OCI-LY3 (cell line): ENCODE results near the gene RBM17.
"Not testable (repeated sequence)": the region's sequence is repeated elsewhere in the genome, so short reads cannot be mapped to it uniquely, and the experiment has no call there.

Experiments used
- H2AFZ ChIP-seq: fragments of 200-600, 300-600 bp; shearing (Covaris generic); 2 replicates; pipeline ENCODE4 v1.6.0; 2014; ENCODE audit warnings: antibody characterized with exemption, low read depth, low read length
- H3K27ac ChIP-seq: fragments of 200-600, 300-600 bp; sonication (generic); 2 replicates; pipeline ENCODE4 v1.5.1; 2014; ENCODE audit warnings: mild to moderate bottlenecking, low read length, moderate library complexity, mixed read lengths
- H3K27me3 ChIP-seq: fragments of 200-600, 300-600 bp; sonication (generic); 2 replicates; pipeline ENCODE4 v1.6.1; 2014; ENCODE audit warnings: low read depth, low read length, mixed read lengths
- H3K36me3 ChIP-seq: fragments of 200-600, 300-600 bp; sonication (generic); replicated peaks from 2 replicates; pipeline ENCODE3; 2014; ENCODE audit warnings: low read depth, low read length, mixed read lengths
- H3K4me1 ChIP-seq: fragments of 300-600, 200-600 bp; sonication (generic); 2 replicates; pipeline ENCODE4 v1.6.1; 2014; ENCODE audit warnings: low read length, mixed read lengths
- H3K4me2 ChIP-seq: fragments of 200-600, 300-600 bp; sonication (generic); 2 replicates; pipeline ENCODE4 v1.6.1; 2014; ENCODE audit warnings: low read length, mixed read lengths
- H3K4me3 ChIP-seq: fragments of 300-600, 200-600 bp; sonication (generic); 2 replicates; pipeline ENCODE4 v1.5.1; 2014; ENCODE audit warnings: antibody characterized with exemption, mild to moderate bottlenecking, low read length, moderate library complexity
- H3K79me2 ChIP-seq: fragments of 300-600, 200-600 bp; shearing (Covaris generic); 2 replicates; pipeline ENCODE4 v1.6.1; 2014; ENCODE audit warnings: mild to moderate bottlenecking, low read length, mixed read lengths
- H3K9ac ChIP-seq: fragments of 300-600, 200-600 bp; shearing (Covaris generic); 2 replicates; pipeline ENCODE4 v1.6.0; 2014; ENCODE audit warnings: mild to moderate bottlenecking, low read length, moderate library complexity
- H3K9me3 ChIP-seq: fragments of 200-600, 300-600 bp; shearing (Covaris generic); 2 replicates; pipeline ENCODE4 v1.6.1; 2014; ENCODE audit warnings: low read length, mixed read lengths; ENCODE audit not compliant: insufficient read depth
- H4K20me1 ChIP-seq: fragments of 200-600, 300-600 bp; sonication (generic); 2 replicates; pipeline ENCODE4 v1.6.1; 2016; ENCODE audit warnings: low read length, mixed read lengths; ENCODE audit not compliant: insufficient read depth
- EZH2phosphoT487 ChIP-seq: fragments of 200-600 bp; shearing (Covaris generic); IDR thresholded peaks from 2 replicates; pipeline ENCODE4 v1.6.1; 2018; ENCODE audit warnings: antibody characterized with exemption, mixed run types, low read depth
- TF ChIP-seq, protein P1 (sequence below): fragments of 200-600, 300-600 bp; sonication (generic); IDR thresholded peaks from 2 replicates; pipeline ENCODE4 v1.5.1; 2014; ENCODE audit warnings: antibody characterized with exemption, low read length, low read depth

RBM17 gene

DNA sequence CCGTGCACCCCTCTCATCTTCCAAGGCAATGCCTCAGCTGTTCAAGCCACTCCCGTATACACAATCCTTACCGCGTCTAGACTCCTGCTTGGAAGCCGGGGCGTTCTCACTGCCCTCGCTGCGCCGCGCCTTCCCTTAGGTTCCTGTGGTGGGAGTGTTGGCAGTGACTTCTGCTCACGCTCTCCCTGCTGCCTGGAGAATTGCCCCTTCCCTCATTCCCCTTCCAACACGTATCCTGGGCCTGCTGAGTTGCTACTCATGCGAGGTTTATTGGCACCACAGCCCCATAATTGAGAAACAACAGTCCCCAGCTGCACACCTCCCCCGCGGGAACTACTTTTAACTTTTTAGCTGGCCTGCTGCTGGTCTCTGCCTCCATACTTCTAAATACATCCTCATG, 31.9 kb downstream of the RBM17 start:
- Histone ChIP-seq H2AFZ (no peak overlapping the region), H3K36me3 (peaks cover 3% of the 10 kb centered on the region), H3K9ac (no peak overlapping the region), H3K79me2 (no peaks in the 10 kb centered on the region), H3K9me3 (no peaks in the 10 kb centered on the region), H4K20me1 (no peaks in the 10 kb centered on the region), H3K4me3 (no peak overlapping the region), H3K4me2 (no peak overlapping the region), H3K4me1 (peaks cover 15% of the 10 kb centered on the region), H3K27ac (no peak overlapping the region), H3K27me3 (no peaks in the 10 kb centered on the region)
- TF ChIP-seq EZH2phosphoT487, result no peak
- TF ChIP-seq, protein P1, sequence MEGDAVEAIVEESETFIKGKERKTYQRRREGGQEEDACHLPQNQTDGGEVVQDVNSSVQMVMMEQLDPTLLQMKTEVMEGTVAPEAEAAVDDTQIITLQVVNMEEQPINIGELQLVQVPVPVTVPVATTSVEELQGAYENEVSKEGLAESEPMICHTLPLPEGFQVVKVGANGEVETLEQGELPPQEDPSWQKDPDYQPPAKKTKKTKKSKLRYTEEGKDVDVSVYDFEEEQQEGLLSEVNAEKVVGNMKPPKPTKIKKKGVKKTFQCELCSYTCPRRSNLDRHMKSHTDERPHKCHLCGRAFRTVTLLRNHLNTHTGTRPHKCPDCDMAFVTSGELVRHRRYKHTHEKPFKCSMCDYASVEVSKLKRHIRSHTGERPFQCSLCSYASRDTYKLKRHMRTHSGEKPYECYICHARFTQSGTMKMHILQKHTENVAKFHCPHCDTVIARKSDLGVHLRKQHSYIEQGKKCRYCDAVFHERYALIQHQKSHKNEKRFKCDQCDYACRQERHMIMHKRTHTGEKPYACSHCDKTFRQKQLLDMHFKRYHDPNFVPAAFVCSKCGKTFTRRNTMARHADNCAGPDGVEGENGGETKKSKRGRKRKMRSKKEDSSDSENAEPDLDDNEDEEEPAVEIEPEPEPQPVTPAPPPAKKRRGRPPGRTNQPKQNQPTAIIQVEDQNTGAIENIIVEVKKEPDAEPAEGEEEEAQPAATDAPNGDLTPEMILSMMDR, result no peak

DNA sequence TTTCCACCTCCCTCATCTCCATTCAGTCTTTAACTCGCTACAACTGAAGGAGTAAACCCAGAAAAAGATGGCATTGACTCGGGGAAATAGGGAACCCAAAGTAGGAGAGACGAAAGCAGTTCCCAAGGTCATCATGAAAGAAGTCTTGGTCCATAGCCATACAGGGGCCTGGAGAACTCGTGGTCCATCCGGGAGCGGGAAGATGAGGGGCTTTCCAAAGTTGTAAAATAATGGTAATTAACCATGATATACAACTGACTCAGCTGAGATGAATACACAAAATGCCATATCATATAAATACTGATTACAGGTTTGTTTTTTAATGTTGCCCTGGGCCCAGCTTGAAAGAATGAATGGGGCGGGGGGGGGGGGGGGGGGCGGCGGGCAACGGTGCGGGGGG, 32.3 kb downstream of the RBM17 start:
- H3K27ac ChIP-seq, result no peak overlapping the region
- no peaks in the 10 kb centered on the region for H3K79me2 ChIP-seq
- no peak for TF ChIP-seq EZH2phosphoT487
- TF ChIP-seq, protein P1, result no peak
- no peak overlapping the region for H3K4me2 ChIP-seq
- H3K27me3 ChIP-seq, result no peaks in the 10 kb centered on the region
- H3K9me3 ChIP-seq, result no peaks in the 10 kb centered on the region
- no peak overlapping the region for H3K4me3 ChIP-seq
- H3K36me3 ChIP-seq, result peaks cover 3% of the 10 kb centered on the region
- H3K9ac ChIP-seq, result no peak overlapping the region
- no peak overlapping the region for H2AFZ ChIP-seq
- H4K20me1 ChIP-seq, result no peaks in the 10 kb centered on the region
- H3K4me1 ChIP-seq, result peaks cover 19% of the 10 kb centered on the region

GRCh38 chr10:6123532-6123931, 34.7 kb downstream of the RBM17 start:
- H3K4me2 ChIP-seq, result peak overlapping the region; percentile 9; the same call in 1 of the 2 replicates
- no peaks in the 10 kb centered on the region for H3K79me2 ChIP-seq
- no peak overlapping the region for H2AFZ ChIP-seq
- H3K4me1 ChIP-seq, result peaks cover 24% of the 10 kb centered on the region
- no peaks in the 10 kb centered on the region for H3K9me3 ChIP-seq
- H3K4me3 ChIP-seq, result no peak overlapping the region
- no peaks in the 10 kb centered on the region for H4K20me1 ChIP-seq
- no peak for TF ChIP-seq EZH2phosphoT487
- TF ChIP-seq, protein P1, result no peak
- no peaks in the 10 kb centered on the region for H3K36me3 ChIP-seq
- H3K27me3 ChIP-seq, result no peaks in the 10 kb centered on the region
- H3K27ac ChIP-seq, result no peak overlapping the region
- no peak overlapping the region for H3K9ac ChIP-seq

GRCh38 chr10:6124666-6125065, 35.8 kb downstream of the RBM17 start:
- Histone ChIP-seq H3K27me3 (no peaks in the 10 kb centered on the region; the same call in 1 of the 2 replicates), H3K4me2 (no peak overlapping the region), H3K79me2 (no peaks in the 10 kb centered on the region), H3K36me3 (no peaks in the 10 kb centered on the region), H3K9me3 (no peaks in the 10 kb centered on the region), H4K20me1 (no peaks in the 10 kb centered on the region), H2AFZ (no peak overlapping the region), H3K4me1 (peaks cover 20% of the 10 kb centered on the region), H3K4me3 (no peak overlapping the region), H3K9ac (no peak overlapping the region), H3K27ac (no peak overlapping the region)
- no peak for TF ChIP-seq EZH2phosphoT487
- TF ChIP-seq, protein P1, result no peak

DNA sequence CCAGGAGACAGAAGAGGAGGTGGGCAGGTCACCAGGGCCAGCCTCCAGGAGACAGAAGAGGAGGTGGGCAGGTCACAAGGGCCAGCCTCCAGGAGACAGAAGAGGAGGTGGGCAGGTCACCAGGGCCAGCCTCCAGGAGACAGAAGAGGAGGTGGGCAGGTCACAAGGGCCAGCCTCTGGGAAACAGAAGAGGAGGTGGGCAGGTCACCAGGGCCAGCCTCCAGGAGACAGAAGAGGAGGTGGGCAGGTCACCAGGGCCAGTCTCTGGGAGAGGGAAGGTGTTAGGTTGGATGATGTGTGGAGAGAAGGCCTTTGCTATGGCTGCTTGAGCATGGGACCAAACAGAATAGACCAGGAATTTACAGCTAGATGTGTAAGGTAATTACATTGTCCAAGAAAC, 38.6 kb downstream of the RBM17 start:
- H3K36me3 ChIP-seq, H4K20me1 ChIP-seq, H3K4me2 ChIP-seq, H3K27me3 ChIP-seq, H2AFZ ChIP-seq, H3K79me2 ChIP-seq, H3K27ac ChIP-seq, H3K9ac ChIP-seq, H3K4me3 ChIP-seq, H3K9me3 ChIP-seq: not testable (repeated sequence)
- peaks cover 25% of the 10 kb centered on the region for H3K4me1 ChIP-seq
